ENCODE data around the gene PDHX.

PDHX gene

GRCh38 chr11:34987617-34988016 is 71.2 kb downstream of the PDHX start:
- DNase-seq (ENCODE audit: extremely low read depth in 1 of 2, low read depth in 1 of 2): no peak

GRCh38 chr11:34988294-34989255 is 72.2 kb downstream of the PDHX start:
- no peak for DNase-seq (ENCODE audit: extremely low read depth in 1 of 2, low read depth in 1 of 2)

- no peak for DNase-seq (ENCODE audit: extremely low read depth in 1 of 2, low read depth in 1 of 2)
Observed at GRCh38 chr11:34990916-34991315, 74.5 kb downstream of the PDHX start.

- no peak for DNase-seq (ENCODE audit: extremely low read depth in 1 of 2, low read depth in 1 of 2)
Observed at GRCh38 chr11:34994854-34995253, 78.4 kb downstream of the PDHX start.

- DNase-seq (ENCODE audit: extremely low read depth in 1 of 2, low read depth in 1 of 2): no peak
Observed at GRCh38 chr11:34996958-34997357, 80.5 kb downstream of the PDHX start.

GRCh38 chr11:34997952-34998528 is 81.6 kb downstream of the PDHX start:
- no peak for DNase-seq (ENCODE audit: extremely low read depth in 1 of 2, low read depth in 1 of 2)

GRCh38 chr11:34999453-34999852 is 83.0 kb downstream of the PDHX start:
- DNase-seq (ENCODE audit: extremely low read depth in 1 of 2, low read depth in 1 of 2): no peak

- DNase-seq (ENCODE audit: extremely low read depth in 1 of 2, low read depth in 1 of 2): no peak
Observed at GRCh38 chr11:35003186-35003585, 86.8 kb downstream of the PDHX start.

GRCh38 chr11:35003658-35004057 is 87.2 kb downstream of the PDHX start:
- DNase-seq (ENCODE audit: extremely low read depth in 1 of 2, low read depth in 1 of 2): no peak

- no peak for DNase-seq (ENCODE audit: extremely low read depth in 1 of 2, low read depth in 1 of 2)
Observed at GRCh38 chr11:35005141-35005780, 88.8 kb downstream of the PDHX start.

GRCh38 chr11:35006389-35007128 is 90.1 kb downstream of the PDHX start:
- peak in 1 of 2 donors; percentile 64 for DNase-seq (ENCODE audit: extremely low read depth in 1 of 2, low read depth in 1 of 2)

- no peak for DNase-seq (ENCODE audit: extremely low read depth in 1 of 2, low read depth in 1 of 2)
Observed at GRCh38 chr11:35007277-35007676, 90.9 kb downstream of the PDHX start.

- DNase-seq (ENCODE audit: extremely low read depth in 1 of 2, low read depth in 1 of 2): no peak
Observed at GRCh38 chr11:35009191-35009943, 92.9 kb downstream of the PDHX start.

- DNase-seq (ENCODE audit: extremely low read depth in 1 of 2, low read depth in 1 of 2): no peak
Observed at GRCh38 chr11:35009944-35010342, 93.5 kb downstream of the PDHX start.

GRCh38 chr11:35010654-35011053 is 94.2 kb downstream of the PDHX start:
- DNase-seq (ENCODE audit: extremely low read depth in 1 of 2, low read depth in 1 of 2): no peak

GRCh38 chr11:35011389-35011788 is 95.0 kb downstream of the PDHX start:
- DNase-seq (ENCODE audit: extremely low read depth in 1 of 2, low read depth in 1 of 2): no peak

- no peak for DNase-seq (ENCODE audit: extremely low read depth in 1 of 2, low read depth in 1 of 2)
Observed at GRCh38 chr11:35011944-35012343, 95.5 kb downstream of the PDHX start.

- DNase-seq (ENCODE audit: extremely low read depth in 1 of 2, low read depth in 1 of 2): no peak
Observed at GRCh38 chr11:35012467-35013191, 96.2 kb downstream of the PDHX start.

GRCh38 chr11:35013514-35014233 is 97.3 kb downstream of the PDHX start:
- DNase-seq (ENCODE audit: extremely low read depth in 1 of 2, low read depth in 1 of 2): peak in 1 of 2 donors; percentile 17

Measured in stimulated activated CD8-positive, alpha-beta memory T cell treated with anti-CD3 and anti-CD28 coated beads, Interleukin-7, amount 100 ng/mL, for 48 hours (primary cell).